Inflammatory macrophage treated with lipopolysaccharide for 1 hour (primary cell): Measurements from ENCODE around the gene SLC2A1.

Experiments
- DNase-seq, 2 donors: peaks; one replicate each; pipeline ENCODE4 v3.0.0-alpha.2; 2020 to 2022

Gene SLC2A1

DNA sequence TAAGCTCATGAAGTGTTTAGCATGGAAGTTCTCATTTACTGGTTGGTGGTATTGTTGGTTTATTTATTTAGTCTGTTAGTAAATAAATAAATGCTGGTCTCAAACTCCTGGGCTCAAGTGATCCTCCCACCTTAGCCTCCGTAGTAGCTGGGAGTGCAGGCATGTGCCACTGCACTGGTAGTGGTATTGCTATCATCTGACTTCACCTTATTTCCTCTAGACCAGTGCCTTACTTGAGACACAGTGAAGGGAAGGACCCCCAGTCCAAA is 1.4 kb upstream of the SLC2A1 start:
- no peak for DNase-seq

DNA sequence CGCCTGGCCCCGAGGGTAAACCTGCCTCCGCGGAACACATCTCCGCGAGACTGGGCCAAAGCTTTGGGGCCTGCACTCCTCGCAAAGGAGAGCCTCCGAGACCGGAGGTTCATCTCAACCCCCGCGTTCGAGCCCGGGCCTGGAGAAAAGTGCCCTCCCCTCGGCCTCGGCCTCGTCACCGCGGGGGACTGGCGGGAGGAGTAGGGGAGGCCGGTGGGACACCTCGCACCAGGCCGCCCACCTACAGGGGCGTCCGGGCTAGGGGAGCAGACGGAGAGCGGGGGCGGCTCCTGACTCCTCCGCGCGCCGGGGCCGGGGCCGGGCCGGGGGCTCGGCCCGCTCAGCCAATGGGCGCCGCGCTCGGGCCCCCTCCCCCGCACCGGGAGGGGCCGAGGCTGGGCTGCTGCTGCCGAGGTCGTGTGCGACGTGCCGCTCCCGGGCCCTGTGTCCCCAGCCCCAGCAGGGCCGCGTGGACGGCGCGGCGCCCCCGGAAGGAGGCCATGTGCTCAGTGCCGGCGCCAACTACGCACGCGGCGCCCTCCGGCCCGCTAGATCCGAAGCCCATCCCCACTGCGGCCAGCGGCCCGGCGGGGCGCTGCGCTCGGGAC is 684 bp downstream of the SLC2A1 start:
- DNase-seq, result no peak

DNA sequence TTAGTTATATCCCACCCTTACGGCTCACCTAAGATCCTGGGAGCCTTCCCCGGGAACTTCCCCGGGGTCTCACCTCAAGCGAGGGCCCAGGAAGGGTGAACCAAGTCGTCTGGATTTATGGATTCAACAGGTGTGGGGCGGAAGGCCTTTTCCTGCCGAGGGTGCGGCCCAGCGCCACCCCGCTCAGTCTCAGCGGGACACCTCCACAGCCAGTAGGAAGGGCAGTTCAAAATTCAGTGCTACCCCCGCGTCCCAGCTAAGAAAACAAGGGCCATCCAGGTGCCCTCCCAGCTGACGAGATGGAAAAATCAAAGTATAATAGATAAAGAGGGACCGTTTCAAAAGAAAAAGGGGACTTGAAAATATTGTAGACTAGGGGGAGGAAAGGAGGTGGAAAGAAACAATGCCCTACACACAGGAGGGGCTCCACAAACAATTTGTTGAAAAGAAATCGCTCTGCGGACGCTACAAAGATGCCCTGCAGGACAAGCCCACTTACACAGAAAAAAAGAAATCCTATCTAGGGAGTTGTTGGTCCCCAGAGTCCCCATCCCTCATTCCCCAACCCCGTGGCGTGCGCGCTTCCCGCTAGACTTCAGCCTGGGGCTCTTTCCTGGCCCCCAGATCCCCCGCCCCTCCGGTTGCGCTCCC is 1.3 kb downstream of the SLC2A1 start:
- no peak for DNase-seq

- no peak for DNase-seq
Observed at GRCh38 chr1:42956739-42957138, 1.9 kb downstream of the SLC2A1 start.

GRCh38 chr1:42955311-42956063 is 3.2 kb downstream of the SLC2A1 start:
- DNase-seq, result no peak

DNA sequence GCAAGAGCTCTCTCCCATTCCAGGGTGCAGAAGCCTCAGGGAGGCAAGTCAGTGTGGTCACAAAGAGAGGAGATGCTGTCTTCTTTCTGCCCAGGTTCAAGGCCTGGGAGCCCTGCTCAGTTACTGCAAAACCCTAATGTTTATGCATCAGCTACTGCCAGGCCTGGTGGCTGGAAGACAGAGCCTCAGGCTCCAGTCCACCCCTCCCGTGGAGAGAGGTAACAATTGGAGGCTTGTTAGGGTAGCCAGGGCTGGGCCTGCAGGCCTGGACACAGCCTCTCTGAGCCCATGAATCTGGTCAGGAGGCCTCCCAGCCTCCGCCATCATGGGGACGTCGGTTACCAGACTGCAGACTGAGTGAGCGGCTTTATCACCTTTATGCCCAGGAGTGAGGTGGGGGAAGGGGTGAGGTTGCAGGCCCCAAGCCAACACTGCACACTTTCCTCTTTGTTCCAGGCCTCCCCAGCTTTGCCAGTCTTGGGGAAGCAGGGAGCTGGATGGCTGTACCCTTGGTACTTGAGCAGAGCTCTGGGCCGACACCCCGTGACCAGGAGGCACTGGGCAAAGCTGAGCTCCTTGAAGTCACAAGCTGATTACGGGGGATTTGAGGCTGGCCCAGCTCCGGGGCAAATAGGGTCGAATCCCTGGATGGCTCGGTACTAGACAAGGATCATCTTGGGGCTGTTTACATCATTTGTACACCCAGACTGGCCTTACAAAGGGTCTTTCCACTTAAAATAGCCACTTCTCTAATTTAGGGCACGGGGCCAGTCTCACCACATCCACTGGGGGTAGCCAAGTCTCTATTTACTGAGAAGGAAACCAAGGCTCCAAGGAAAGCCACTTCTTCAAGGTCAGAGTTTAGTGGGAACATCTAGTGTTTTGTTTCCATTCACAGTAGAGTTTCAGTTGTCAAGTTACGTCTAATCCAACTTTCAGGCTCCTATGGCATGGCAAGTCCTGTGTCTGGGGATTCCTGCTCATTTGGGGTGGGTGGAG is 5.2 kb downstream of the SLC2A1 start:
- no peak for DNase-seq

GRCh38 chr1:42952303-42953001 is 6.2 kb downstream of the SLC2A1 start:
- DNase-seq, result no peak

DNA sequence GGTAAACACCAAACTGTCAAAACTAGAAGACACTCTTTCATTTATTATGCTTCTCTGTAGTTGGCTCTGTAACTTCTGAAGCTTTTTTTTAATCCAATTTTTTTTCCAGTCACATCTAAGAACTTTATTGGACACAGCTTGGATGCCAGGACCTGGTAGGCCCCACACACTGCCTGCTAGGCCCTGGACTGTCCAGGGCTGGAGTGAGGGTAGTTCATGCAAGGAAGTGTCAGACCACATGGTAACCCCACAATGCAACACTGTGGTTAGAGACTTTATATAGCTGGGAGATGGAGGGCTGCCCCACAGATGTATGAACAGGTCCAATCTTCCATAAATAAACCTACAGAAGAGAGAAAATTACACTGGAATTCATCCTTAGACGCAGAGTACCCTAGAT is 7.1 kb downstream of the SLC2A1 start:
- no peak for DNase-seq

- DNase-seq, result no peak
Observed at GRCh38 chr1:42950116-42950481, 8.6 kb downstream of the SLC2A1 start.

DNA sequence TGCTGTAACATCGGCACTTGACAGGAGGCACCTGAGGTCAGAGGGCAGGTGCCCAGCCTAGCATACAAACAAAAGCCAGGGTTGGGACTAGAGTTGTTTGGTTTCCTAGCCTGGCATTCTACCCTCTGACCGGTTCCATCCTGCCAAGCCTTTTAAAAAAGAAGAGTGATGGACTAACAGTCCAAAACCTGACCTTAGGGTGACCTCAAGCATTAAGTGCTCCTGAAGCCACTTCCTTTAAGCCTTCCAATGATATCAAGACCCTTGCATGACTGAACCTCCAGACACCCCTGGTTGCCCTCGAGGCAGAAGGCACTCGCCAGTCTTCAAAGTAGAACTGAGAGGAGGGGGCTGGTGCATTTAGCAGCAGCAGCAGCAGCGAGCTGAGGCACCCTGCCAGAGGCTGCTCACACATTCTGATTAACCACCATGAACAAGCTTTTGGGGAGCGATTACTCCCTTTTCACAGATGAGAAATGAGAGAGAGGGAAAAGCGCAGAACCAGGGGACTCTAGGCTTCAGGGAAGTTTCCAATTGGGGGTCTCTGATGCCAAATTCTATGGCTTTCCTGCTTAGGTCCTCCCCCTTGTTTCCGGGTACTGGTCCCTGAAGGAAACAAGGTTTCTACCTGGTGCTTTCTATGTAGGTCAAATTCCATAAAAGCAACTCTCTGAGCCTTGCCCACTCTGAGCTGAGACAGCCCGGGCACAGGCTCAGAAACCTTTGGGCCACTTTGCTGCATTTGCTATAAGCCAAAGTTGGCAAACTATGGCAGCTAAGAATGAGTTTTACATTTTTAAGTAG is 9.2 kb downstream of the SLC2A1 start:
- DNase-seq, result no peak

- DNase-seq, result no peak
Observed at GRCh38 chr1:42947965-42948732, 10.5 kb downstream of the SLC2A1 start.

DNA sequence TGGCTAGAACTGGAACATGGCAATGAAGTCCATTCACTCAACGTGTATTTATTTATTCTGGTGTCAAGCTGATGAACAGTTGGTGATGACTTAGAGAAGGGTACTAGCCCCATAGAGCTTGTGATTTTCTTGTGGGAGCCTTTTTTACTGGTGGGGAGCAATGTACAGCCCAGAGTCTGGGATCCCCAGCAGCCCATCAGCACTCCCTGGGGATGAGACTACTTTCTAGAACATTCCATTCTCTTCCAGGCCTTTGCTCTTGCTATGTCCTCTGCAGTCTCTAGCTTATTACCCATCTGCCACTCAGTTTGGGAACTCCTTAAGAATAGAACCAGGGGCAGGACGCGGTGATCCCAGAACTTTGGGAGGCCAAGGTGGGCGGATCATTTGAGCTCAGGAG is 11.6 kb downstream of the SLC2A1 start:
- DNase-seq, result no peak

- DNase-seq, result no peak
Observed at GRCh38 chr1:42946120-42946898, 12.4 kb downstream of the SLC2A1 start.

GRCh38 chr1:42945164-42945563 is 13.5 kb downstream of the SLC2A1 start:
- DNase-seq, result no peak

- peak; percentile 33 to 39 for DNase-seq
Observed at GRCh38 chr1:42944246-42944928, 14.3 kb downstream of the SLC2A1 start.

DNA sequence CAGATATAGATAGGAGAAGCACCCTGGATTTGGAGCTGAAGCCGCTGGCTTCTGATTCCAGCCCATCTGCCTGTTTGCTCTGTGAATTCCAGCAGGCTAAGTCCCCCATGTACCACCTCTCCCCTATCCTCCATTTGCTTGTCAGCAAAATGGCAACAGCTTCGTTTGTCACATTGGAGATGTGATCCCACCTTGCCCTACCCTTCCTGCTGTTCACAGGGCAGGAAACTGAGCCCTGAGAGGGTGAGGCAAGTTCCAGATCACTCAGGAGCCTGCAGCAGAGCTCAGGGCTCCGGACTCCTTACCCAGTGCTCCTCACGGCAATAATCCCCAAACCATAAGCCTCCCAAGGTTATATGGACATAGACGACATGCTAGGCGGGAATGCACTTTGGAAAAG is 14.9 kb downstream of the SLC2A1 start:
- DNase-seq, result no peak

GRCh38 chr1:42943166-42943565 is 15.5 kb downstream of the SLC2A1 start:
- peak in 1 of 2 donors; percentile 44 for DNase-seq

DNA sequence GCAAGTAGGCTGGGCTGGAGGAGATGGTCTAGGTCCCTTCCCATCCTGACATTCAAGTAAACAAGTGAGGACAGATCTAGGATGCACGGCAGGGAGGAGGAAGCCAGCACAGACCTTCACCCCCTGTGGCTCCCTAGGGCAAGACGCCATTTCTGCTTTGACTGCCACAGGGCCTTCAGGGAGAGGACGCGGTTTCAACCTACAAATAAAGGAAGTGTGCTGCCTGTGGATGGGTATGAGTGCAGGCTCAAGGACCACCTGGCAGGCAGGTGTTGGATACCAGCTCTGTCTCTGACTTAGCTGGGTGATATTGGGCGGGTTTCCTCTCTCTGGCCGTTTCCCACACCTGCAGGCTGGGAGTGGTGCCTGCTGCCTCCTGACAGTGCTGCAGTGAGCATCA is 16.2 kb downstream of the SLC2A1 start:
- no peak for DNase-seq

DNA sequence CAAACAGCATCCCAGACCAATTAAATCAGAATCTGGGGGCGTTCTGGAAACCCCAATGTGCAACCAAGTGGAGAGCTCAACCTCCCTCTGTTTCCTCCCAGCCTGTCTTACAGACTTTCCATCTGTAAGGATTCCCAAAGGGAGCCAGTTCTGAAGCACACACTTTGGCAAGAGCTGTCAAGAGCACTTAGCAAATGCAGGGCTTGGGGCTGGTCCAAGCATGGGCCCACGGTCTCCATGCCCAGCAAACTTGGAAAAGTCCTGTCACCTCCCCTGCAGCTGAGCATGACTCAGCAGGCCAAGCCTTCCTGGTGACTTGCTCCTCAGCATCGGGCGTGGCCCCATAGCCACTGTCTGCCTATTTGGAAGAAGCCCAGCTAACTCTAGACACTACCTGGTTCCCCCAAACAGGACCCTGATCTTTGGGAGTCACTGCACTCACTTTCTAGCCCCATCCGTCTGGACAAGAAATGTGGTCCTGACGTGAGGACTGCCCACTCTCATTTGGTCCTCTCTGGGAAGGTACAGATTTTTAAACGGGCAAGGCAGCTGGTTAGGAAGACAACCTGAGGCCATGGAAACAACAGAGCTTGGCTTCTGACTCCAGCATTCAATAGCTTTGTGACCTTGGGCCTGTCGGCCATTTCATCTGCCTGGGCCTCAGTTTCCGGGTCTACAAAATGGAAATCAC is 16.9 kb downstream of the SLC2A1 start:
- peak; percentile 78 to 93 for DNase-seq
